Motor neuron (in vitro differentiated cells): ENCODE measurements around the gene PACS1. TPM values are rescaled to one million over a fixed set of nuclear protein-coding genes. Genes with fewer than 3 reads are reported as not detected.
"Not testable (repeated sequence)": the region's sequence is repeated elsewhere in the genome, so short reads cannot be mapped to it uniquely, and the experiment has no call there.

Source experiments
- ATAC-seq, 8 experiments: fragments of 200-7000 bp; cut with Tn5 transposase; replicated peaks in 6 of 8; 2 replicates each; pipeline ENCODE4 v1.8.0; 2021; ENCODE audit warnings: mild to moderate bottlenecking in 8 of 8, moderate library complexity in 8 of 8
- H3K27ac ChIP-seq, 2 donors: fragments of 250-450 bp; sonication (Bioruptor Pico); 2 replicates each; pipeline ENCODE4 v1.9.0; 2021; ENCODE audit warnings: antibody characterized with exemption in 2 of 2, mild to moderate bottlenecking in 2 of 2, moderate library complexity in 1 of 2
- H3K4me1 ChIP-seq, 2 donors: fragments of 250-450 bp; sonication (Bioruptor Pico); replicated peaks in 1 of 2; 2 replicates each; pipeline ENCODE4 v1.6.1; 2021; ENCODE audit warnings: antibody characterized with exemption in 2 of 2, mild to moderate bottlenecking in 2 of 2, moderate library complexity in 1 of 2
- H3K4me3 ChIP-seq, 5 donors: fragments of 250-450 bp; sonication (Bioruptor Pico); 2 replicates each; pipeline ENCODE4 v1.9.0; 2021; ENCODE audit warnings: antibody characterized with exemption in 5 of 5, mild to moderate bottlenecking in 5 of 5, moderate library complexity in 4 of 5
- WGBS, 10 experiments: fragments of 450-650 bp; shearing (Covaris generic); methylation state at CpG; one replicate each; pipeline ENCODE4 v1.0.0; 2022; 5-methylcytosine and 5-hydroxymethylcytosine counted together
- in situ Hi-C, 9 experiments: fragments of 400-800 bp; cut with MboI; loops; one replicate each; pipeline ENCODE4 v1.15.0; 2021; ENCODE audit warnings: low sequenced_read_pairs in 9 of 9, low pct_unique_long_range_greater_than_20kb in 2 of 9; ENCODE audit not compliant: unreplicated experiment in 9 of 9
- total RNA-seq, 8 experiments: library from RNA; unstranded; fragments of 300-600 nt; gene quantifications; 2 replicates each; pipeline versions ENCODE4 v1.2.3 to v1.2.4, GENCODE V29; 2022

Gene PACS1
- total RNA-seq, 8 experiments from 2014 or later, result 10.6 to 38.2 (median 21.7) TPM

GRCh38 chr11:66268952-66269905, 199.2 kb downstream of the PACS1 start:
- H3K4me1 ChIP-seq, result peaks cover 13 to 14% of the 10 kb centered on the region in 2 donors
- H3K27ac ChIP-seq, result peak overlapping the region; percentile 99
- peak in 3 of 8 experiments; percentile 1 to 3 (median 2) for ATAC-seq
- in situ Hi-C loops, result no loop called here
- peak overlapping the region; percentile 68 to 94 (median 80) for H3K4me3 ChIP-seq
- WGBS, 10 experiments, result 0 to 80% (median 13%) methylated on average over 1 to 19 of the region's 32 CpGs; no CpG with 5 or more reads in 2 of the 10 experiments

- in situ Hi-C loops, result no loop called here
Observed at GRCh38 chr11:66271816-66272215, 201.7 kb downstream of the PACS1 start.

GRCh38 chr11:66272596-66272995, 202.5 kb downstream of the PACS1 start:
- ATAC-seq, result no peak
- 70 to 100% (median 100%) methylated on average over 1 to 2 of the region's 2 CpGs; no CpG with 5 or more reads in 3 of the 10 experiments for WGBS, 10 experiments
- in situ Hi-C loops, result no loop called here
- no peak overlapping the region for H3K4me3 ChIP-seq
- no peak overlapping the region for H3K27ac ChIP-seq
- peaks cover 13% of the 10 kb centered on the region in 2 donors for H3K4me1 ChIP-seq

More at GRCh38 chr11:66271816-66272215, 201.7 kb downstream of the PACS1 start:
- H3K4me3 ChIP-seq, result no peak overlapping the region
- 73 to 100% (median 95%) methylated on average over 1 to 3 of the region's 7 CpGs; no CpG with 5 or more reads in 4 of the 10 experiments for WGBS, 10 experiments
- no peak for ATAC-seq
- H3K4me1 ChIP-seq, result peaks cover 9 to 10% of the 10 kb centered on the region in 2 donors
- no peak overlapping the region for H3K27ac ChIP-seq

GRCh38 chr11:66274219-66274618, 204.1 kb downstream of the PACS1 start:
- no peak for ATAC-seq
- Histone ChIP-seq H3K27ac (no peak overlapping the region), H3K4me1 (peaks cover 13 to 16% of the 10 kb centered on the region in 2 donors), H3K4me3 (no peak overlapping the region)
- WGBS, 10 experiments, result 86% methylated on average over 1 of the region's 1 CpG; no CpG with 5 or more reads in 9 of the 10 experiments
- in situ Hi-C loops, result no loop called here

GRCh38 chr11:66275396-66275795, 205.3 kb downstream of the PACS1 start:
- 91 to 100% (median 99%) methylated on average over 2 to 6 of the region's 8 CpGs; no CpG with 5 or more reads in 6 of the 10 experiments for WGBS, 10 experiments
- Histone ChIP-seq H3K27ac (no peak overlapping the region), H3K4me1 (peaks cover 18 to 20% of the 10 kb centered on the region in 2 donors), H3K4me3 (no peak overlapping the region)
- no peak for ATAC-seq
- in situ Hi-C loops, result no loop called here

GRCh38 chr11:66275984-66276612, 206.0 kb downstream of the PACS1 start:
- Histone ChIP-seq H3K4me3 (no peak overlapping the region), H3K27ac (no peak overlapping the region), H3K4me1 (peaks cover 22 to 25% of the 10 kb centered on the region in 2 donors)
- WGBS, 10 experiments, result 100% methylated on average over 1 to 2 of the region's 14 CpGs; no CpG with 5 or more reads in 7 of the 10 experiments
- ATAC-seq, result no peak
- in situ Hi-C loops, result no loop called here

GRCh38 chr11:66276619-66277018, 206.5 kb downstream of the PACS1 start:
- H3K4me1 ChIP-seq, result peaks cover 27 to 28% of the 10 kb centered on the region in 2 donors
- H3K27ac ChIP-seq, H3K4me3 ChIP-seq, ATAC-seq, in situ Hi-C loops: not testable (repeated sequence)
- WGBS, 10 experiments, result 64 to 100% methylated on average over 2 of the region's 13 CpGs; no CpG with 5 or more reads in 8 of the 10 experiments

GRCh38 chr11:66277064-66277463, 207.0 kb downstream of the PACS1 start:
- H3K4me3 ChIP-seq, ATAC-seq, H3K27ac ChIP-seq, in situ Hi-C loops: not testable (repeated sequence)
- H3K4me1 ChIP-seq, result peaks cover 31 to 32% of the 10 kb centered on the region in 2 donors
- 40 to 90% methylated on average over 1 to 2 of the region's 4 CpGs; no CpG with 5 or more reads in 8 of the 10 experiments for WGBS, 10 experiments

- ATAC-seq, result peak; percentile 28 to 56 (median 46)
- H3K4me3 ChIP-seq, result peak within 1 kb of the TSS; percentile 73 to 95 (median 79)
- H3K4me1 ChIP-seq, result peaks cover 36 to 37% of the 10 kb centered on the region in 2 donors
- in situ Hi-C loops, result no loop called here
- peak within 1 kb of the TSS; percentile 89 to 91 for H3K27ac ChIP-seq
- no CpG with 5 or more reads among the region's 84 CpGs for WGBS, 10 experiments
Observed at GRCh38 chr11:66277471-66278362, 207.6 kb downstream of the PACS1 start, which contains the start of gene CNIH2. Gene CNIH2 (plus strand): TSS chr11:66278175. CDS start chr11:66278457, 282 bp downstream.

- peak in 6 of 8 experiments; percentile 1 to 10 (median 8) for ATAC-seq
- peaks cover 42 to 45% of the 10 kb centered on the region in 2 donors for H3K4me1 ChIP-seq
- H3K27ac ChIP-seq, result peak overlapping the region; percentile 89 to 91
Observed at GRCh38 chr11:66278363-66279091, 208.5 kb downstream of the PACS1 start.

GRCh38 chr11:66279092-66279734, 209.1 kb downstream of the PACS1 start:
- peak in 5 of 8 experiments; percentile 12 to 41 (median 32) for ATAC-seq
- Histone ChIP-seq H3K27ac (peak overlapping the region; percentile 82 to 89), H3K4me1 (peaks cover 42 to 45% of the 10 kb centered on the region in 2 donors), H3K4me3 (peak overlapping the region; percentile 73 to 95 (median 79))
- 90 to 100% (median 100%) methylated on average over 1 to 2 of the region's 15 CpGs; no CpG with 5 or more reads in 7 of the 10 experiments for WGBS, 10 experiments
- in situ Hi-C loops, result no loop called here

More at GRCh38 chr11:66278363-66279091, 208.5 kb downstream of the PACS1 start:
- in situ Hi-C loops, result no loop called here
- H3K4me3 ChIP-seq, result peak overlapping the region; percentile 73 to 95 (median 79)
- no CpG with 5 or more reads among the region's 45 CpGs for WGBS, 10 experiments
